HepG2 (cell line): Measurements from ENCODE around the gene PLIN3. TPM values are rescaled to one million over a fixed set of nuclear protein-coding genes. Genes with fewer than 3 reads are reported as not detected.

ENCODE experiments used
- HCFC1 ChIP-seq: fragments of 150-350 bp; IDR thresholded peaks from 2 replicates; pipeline ENCODE4 v1.6.1; 2014; ENCODE audit warnings: low read depth, low read length
- NFE2 ChIP-seq: sonication (generic); formaldehyde crosslinking; IDR thresholded peaks from 2 replicates; pipeline ENCODE4 v1.4.0; 2020; ENCODE audit warnings: missing genetic modification reagents
- SRY ChIP-seq: sonication (generic); formaldehyde crosslinking; IDR thresholded peaks from 2 replicates; pipeline ENCODE4 v1.8.0; 2022; ENCODE audit warnings: mild to moderate bottlenecking, missing genetic modification reagents
- polyA plus RNA-seq, 8 experiments: library from polyadenylated mRNA; depleted of rRNA in 3 of 8; stranded (reverse) in 7 of 8; unstranded in 1 of 8; fragments of >200 nt; fragmentation: Illumina TruSeq in 4 of 8; extraction: Trizol in 4 of 8; gene quantifications; 2 replicates each; pipeline versions ENCODE4 v1.2.1 to v1.2.3, GENCODE V29; 2011 to 2016; ENCODE audit warnings: low read depth in 4 of 8, missing spikeins in 1 of 8, mixed read lengths in 1 of 8; ENCODE audit not compliant: insufficient read depth in 1 of 8
- total RNA-seq, 5 experiments: library from RNA; depleted of rRNA; stranded (reverse); fragments of >200 nt; fragmentation: Illumina TruSeq; extraction: Trizol; gene quantifications; 2 replicates each; pipeline ENCODE4 v1.2.3, GENCODE V29; 2016; ENCODE audit warnings: low read depth in 1 of 5
- TF ChIP-seq, protein P1 (sequence below): sonication (generic); formaldehyde crosslinking; IDR thresholded peaks from 2 replicates; pipeline ENCODE4; 2020; ENCODE audit warnings: missing genetic modification reagents, mild to moderate bottlenecking, borderline replicate concordance
- TF ChIP-seq, protein P2 (sequence below): sonication (generic); formaldehyde crosslinking; IDR thresholded peaks from 2 replicates; pipeline ENCODE4 v1.5.1; 2020; ENCODE audit warnings: missing genetic modification reagents, mild to moderate bottlenecking, borderline replicate concordance
- TF ChIP-seq, protein P3 (sequence below): sonication (generic); formaldehyde crosslinking; IDR thresholded peaks from 2 replicates; pipeline ENCODE4 v1.8.0; 2022; ENCODE audit warnings: low read depth, missing genetic modification reagents
- TF ChIP-seq, protein P4 (sequence below): sonication (generic); formaldehyde crosslinking; conservative IDR thresholded peaks from 2 replicates; pipeline ENCODE4 v1.8.0; 2022; ENCODE audit warnings: low read depth, missing genetic modification reagents
- TF ChIP-seq, protein P5 (sequence below): sonication (generic); formaldehyde crosslinking; conservative IDR thresholded peaks from 2 replicates; pipeline ENCODE4 v1.4.0; 2020; ENCODE audit warnings: missing genetic modification reagents
- TF ChIP-seq, protein P6 (sequence below): sonication (generic); formaldehyde crosslinking; IDR thresholded peaks from 2 replicates; pipeline ENCODE4 v1.9.0; 2021; ENCODE audit warnings: missing genetic modification reagents, borderline replicate concordance
- TF ChIP-seq, protein P7 (sequence below): IDR thresholded peaks from 2 replicates; pipeline ENCODE4 v1.6.1; 2016; ENCODE audit warnings: missing genetic modification reagents, missing compliant biosample characterization
- TF ChIP-seq, protein P8 (sequence below): sonication (generic); formaldehyde crosslinking; IDR thresholded peaks from 2 replicates; pipeline ENCODE4 v1.9.0; 2021; ENCODE audit warnings: missing genetic modification reagents, borderline replicate concordance

The PLIN3 gene
- total and polyA plus RNA-seq, 2 of the 13 experiments (the other 11 are each of a cell fraction or from before 2014, with no cell fraction given) = 49.3 to 57.9 TPM

DNA sequence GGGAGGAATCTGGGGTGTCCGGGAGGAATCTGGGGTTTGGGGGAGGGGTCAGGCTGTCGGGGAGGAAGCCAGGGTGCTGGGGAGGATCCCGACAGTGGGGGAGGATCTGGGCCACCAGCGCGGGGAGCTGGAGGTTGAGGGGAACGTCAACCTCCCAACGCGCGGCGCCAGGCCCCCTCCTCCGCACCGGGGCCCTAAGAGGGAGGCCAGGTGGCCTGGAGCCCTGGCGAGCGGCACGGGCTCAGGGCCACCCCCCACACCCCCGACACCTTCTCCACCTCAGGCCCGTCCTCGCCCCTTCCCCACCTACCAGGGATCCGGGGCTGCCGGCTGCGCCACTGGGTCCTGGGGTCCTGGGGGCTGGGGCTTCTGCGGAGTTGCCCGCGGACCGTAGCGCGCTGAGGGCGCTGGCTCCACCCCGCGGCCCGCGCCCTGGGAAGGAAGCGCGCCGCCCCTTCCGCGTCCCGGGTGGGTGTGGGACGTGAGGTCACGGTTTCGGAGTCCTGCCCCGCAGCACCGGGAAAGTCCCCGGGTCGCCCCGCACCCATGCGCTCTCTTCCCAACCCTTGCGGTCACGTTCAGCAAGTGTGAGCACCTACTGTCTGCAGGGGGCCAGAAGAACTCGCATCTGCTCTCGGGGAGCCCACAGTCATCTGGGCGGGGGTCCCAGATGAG is 36.0 kb downstream of the PLIN3 start, which contains the start of gene TICAM1 (continued):
- TF ChIP-seq, protein P1, sequence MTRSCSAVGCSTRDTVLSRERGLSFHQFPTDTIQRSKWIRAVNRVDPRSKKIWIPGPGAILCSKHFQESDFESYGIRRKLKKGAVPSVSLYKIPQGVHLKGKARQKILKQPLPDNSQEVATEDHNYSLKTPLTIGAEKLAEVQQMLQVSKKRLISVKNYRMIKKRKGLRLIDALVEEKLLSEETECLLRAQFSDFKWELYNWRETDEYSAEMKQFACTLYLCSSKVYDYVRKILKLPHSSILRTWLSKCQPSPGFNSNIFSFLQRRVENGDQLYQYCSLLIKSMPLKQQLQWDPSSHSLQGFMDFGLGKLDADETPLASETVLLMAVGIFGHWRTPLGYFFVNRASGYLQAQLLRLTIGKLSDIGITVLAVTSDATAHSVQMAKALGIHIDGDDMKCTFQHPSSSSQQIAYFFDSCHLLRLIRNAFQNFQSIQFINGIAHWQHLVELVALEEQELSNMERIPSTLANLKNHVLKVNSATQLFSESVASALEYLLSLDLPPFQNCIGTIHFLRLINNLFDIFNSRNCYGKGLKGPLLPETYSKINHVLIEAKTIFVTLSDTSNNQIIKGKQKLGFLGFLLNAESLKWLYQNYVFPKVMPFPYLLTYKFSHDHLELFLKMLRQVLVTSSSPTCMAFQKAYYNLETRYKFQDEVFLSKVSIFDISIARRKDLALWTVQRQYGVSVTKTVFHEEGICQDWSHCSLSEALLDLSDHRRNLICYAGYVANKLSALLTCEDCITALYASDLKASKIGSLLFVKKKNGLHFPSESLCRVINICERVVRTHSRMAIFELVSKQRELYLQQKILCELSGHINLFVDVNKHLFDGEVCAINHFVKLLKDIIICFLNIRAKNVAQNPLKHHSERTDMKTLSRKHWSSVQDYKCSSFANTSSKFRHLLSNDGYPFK (CRISPR knock-in tag) = no peak
- TF ChIP-seq HCFC1 (no peak), SRY (CRISPR knock-in tag) (no peak), NFE2 (CRISPR knock-in tag) (no peak)
- TF ChIP-seq, protein P2, sequence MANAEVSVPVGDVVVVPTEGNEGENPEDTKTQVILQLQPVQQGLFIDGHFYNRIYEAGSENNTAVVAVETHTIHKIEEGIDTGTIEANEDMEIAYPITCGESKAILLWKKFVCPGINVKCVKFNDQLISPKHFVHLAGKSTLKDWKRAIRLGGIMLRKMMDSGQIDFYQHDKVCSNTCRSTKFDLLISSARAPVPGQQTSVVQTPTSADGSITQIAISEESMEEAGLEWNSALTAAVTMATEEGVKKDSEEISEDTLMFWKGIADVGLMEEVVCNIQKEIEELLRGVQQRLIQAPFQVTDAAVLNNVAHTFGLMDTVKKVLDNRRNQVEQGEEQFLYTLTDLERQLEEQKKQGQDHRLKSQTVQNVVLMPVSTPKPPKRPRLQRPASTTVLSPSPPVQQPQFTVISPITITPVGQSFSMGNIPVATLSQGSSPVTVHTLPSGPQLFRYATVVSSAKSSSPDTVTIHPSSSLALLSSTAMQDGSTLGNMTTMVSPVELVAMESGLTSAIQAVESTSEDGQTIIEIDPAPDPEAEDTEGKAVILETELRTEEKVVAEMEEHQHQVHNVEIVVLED (CRISPR knock-in tag) = no peak; the same call in 1 of the 2 replicates
- TF ChIP-seq, protein P3, sequence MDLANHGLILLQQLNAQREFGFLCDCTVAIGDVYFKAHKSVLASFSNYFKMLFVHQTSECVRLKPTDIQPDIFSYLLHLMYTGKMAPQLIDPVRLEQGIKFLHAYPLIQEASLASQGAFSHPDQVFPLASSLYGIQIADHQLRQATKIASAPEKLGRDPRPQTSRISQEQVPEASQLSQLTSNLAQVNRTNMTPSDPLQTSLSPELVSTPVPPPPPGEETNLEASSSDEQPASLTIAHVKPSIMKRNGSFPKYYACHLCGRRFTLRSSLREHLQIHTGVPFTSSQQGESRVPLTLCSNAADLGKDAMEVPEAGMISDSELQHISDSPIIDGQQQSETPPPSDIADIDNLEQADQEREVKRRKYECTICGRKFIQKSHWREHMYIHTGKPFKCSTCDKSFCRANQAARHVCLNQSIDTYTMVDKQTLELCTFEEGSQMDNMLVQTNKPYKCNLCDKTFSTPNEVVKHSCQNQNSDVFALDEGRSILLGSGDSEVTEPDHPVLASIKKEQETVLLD = no peak
- TF ChIP-seq, protein P4, sequence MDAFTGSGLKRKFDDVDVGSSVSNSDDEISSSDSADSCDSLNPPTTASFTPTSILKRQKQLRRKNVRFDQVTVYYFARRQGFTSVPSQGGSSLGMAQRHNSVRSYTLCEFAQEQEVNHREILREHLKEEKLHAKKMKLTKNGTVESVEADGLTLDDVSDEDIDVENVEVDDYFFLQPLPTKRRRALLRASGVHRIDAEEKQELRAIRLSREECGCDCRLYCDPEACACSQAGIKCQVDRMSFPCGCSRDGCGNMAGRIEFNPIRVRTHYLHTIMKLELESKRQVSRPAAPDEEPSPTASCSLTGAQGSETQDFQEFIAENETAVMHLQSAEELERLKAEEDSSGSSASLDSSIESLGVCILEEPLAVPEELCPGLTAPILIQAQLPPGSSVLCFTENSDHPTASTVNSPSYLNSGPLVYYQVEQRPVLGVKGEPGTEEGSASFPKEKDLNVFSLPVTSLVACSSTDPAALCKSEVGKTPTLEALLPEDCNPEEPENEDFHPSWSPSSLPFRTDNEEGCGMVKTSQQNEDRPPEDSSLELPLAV (CRISPR knock-in tag) = no peak
- TF ChIP-seq, protein P5, sequence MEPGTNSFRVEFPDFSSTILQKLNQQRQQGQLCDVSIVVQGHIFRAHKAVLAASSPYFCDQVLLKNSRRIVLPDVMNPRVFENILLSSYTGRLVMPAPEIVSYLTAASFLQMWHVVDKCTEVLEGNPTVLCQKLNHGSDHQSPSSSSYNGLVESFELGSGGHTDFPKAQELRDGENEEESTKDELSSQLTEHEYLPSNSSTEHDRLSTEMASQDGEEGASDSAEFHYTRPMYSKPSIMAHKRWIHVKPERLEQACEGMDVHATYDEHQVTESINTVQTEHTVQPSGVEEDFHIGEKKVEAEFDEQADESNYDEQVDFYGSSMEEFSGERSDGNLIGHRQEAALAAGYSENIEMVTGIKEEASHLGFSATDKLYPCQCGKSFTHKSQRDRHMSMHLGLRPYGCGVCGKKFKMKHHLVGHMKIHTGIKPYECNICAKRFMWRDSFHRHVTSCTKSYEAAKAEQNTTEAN (CRISPR knock-in tag) = no peak
- TF ChIP-seq, protein P6, sequence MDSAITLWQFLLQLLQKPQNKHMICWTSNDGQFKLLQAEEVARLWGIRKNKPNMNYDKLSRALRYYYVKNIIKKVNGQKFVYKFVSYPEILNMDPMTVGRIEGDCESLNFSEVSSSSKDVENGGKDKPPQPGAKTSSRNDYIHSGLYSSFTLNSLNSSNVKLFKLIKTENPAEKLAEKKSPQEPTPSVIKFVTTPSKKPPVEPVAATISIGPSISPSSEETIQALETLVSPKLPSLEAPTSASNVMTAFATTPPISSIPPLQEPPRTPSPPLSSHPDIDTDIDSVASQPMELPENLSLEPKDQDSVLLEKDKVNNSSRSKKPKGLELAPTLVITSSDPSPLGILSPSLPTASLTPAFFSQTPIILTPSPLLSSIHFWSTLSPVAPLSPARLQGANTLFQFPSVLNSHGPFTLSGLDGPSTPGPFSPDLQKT (CRISPR knock-in tag) = no peak
- TF ChIP-seq, protein P7, sequence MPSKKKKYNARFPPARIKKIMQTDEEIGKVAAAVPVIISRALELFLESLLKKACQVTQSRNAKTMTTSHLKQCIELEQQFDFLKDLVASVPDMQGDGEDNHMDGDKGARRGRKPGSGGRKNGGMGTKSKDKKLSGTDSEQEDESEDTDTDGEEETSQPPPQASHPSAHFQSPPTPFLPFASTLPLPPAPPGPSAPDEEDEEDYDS = peak; percentile 33; the same call in 1 of the 2 replicates
- TF ChIP-seq, protein P8, sequence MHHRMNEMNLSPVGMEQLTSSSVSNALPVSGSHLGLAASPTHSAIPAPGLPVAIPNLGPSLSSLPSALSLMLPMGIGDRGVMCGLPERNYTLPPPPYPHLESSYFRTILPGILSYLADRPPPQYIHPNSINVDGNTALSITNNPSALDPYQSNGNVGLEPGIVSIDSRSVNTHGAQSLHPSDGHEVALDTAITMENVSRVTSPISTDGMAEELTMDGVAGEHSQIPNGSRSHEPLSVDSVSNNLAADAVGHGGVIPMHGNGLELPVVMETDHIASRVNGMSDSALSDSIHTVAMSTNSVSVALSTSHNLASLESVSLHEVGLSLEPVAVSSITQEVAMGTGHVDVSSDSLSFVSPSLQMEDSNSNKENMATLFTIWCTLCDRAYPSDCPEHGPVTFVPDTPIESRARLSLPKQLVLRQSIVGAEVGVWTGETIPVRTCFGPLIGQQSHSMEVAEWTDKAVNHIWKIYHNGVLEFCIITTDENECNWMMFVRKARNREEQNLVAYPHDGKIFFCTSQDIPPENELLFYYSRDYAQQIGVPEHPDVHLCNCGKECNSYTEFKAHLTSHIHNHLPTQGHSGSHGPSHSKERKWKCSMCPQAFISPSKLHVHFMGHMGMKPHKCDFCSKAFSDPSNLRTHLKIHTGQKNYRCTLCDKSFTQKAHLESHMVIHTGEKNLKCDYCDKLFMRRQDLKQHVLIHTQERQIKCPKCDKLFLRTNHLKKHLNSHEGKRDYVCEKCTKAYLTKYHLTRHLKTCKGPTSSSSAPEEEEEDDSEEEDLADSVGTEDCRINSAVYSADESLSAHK = no peak
